Dermis lymphatic vessel endothelial cell (primary cell): Measurements from ENCODE around the gene BNIP3. TPM values are rescaled to one million over a fixed set of nuclear protein-coding genes. Genes with fewer than 3 reads are reported as not detected.

Source experiments
- total RNA-seq: library from RNA; depleted of rRNA; stranded (reverse); fragments of >200 nt; gene quantifications from 2 replicates; pipeline ENCODE4 v1.2.1, GENCODE V29; 2014

Gene BNIP3
- 35.0 and 50.8 TPM in 2 replicates for total RNA-seq

DNA sequence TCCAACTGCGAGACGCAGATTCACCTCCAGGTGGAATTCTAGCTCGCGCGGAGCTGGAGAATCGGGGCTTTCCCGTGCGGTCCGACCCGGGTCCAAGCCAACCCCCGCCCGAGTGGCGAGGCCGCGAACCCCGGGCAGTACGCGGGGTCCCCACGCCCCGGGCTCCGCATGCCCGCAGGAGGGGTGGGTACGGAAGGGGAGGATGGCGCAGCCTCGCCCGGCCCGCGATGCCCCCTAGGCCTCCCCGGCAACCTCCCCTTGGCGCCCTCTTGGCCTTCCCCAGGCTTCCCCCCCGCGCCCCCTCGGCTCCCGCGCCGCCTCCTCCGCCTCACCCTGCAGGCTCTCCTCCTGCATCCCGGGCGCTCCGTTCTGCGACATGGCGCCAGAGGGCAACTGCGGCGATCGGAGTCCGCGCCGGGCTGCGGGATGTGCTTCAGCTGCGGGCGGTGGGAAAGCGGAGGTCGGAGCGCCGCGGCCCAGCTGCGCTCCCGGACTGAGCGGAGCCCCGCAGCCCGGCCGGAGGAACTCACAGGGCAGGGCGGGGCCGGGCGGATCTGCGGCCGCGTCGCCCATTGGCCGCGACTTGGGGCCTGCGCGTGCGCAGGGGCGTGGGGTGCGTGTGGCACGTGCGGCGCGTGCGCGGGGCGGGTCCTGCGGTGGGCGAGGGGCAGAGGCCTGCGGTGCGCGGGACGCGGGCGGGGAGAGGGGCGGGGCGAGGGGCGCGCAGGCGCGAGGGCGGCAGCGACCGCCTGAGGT lies at the start of gene BNIP3:
Gene BNIP3, minus strand, starts transcription at position 495 of the 756 bp plus-strand sequence. Its CDS starts 117 bp downstream, at position 378.

Other genes starting within 250 kb of the BNIP3 start
- gene PPP2R2D, start 80.9 kb downstream of the BNIP3 start, total RNA-seq = 22.9 and 29.1 TPM in 2 replicates
- gene JAKMIP3, start 84.0 kb upstream of the BNIP3 start, total RNA-seq = under 0.01 and 0.09 TPM in 2 replicates
- gene DPYSL4, start 205.0 kb upstream of the BNIP3 start, total RNA-seq = 0.76 and 1.3 TPM in 2 replicates